Lower leg skin (tissue), 3 donors: ENCODE measurements around the gene CHAF1B.

ENCODE experiments used
- CTCF ChIP-seq, 3 donors: fragments of 450-650 bp; IDR thresholded peaks; one replicate each; pipeline ENCODE4 v1.5.1; 2016; ENCODE audit warnings: antibody characterized with exemption in 3 of 3, mild to moderate bottlenecking in 3 of 3, moderate library complexity in 2 of 3
- POLR2A ChIP-seq, 2 donors: fragments of 450-650 bp; IDR thresholded peaks; one replicate each; pipeline ENCODE4 v1.6.1; 2016 to 2017; ENCODE audit warnings: antibody characterized with exemption in 2 of 2, mild to moderate bottlenecking in 1 of 2, moderate library complexity in 1 of 2

GRCh38 chr21:36381841-36382589, 3.2 kb upstream of the CHAF1B start:
- TF ChIP-seq CTCF (IDR thresholded peaks at IDR 0.05) = no peak
- TF ChIP-seq POLR2A (IDR thresholded peaks at IDR 0.05) = no peak
